HG02973 (cell line): ENCODE results near the gene GDPD3.

ENCODE experiments used
- ATAC-seq: cut with Tn5 transposase; IDR thresholded peaks from one replicate; pipeline ENCODE4 v1.9.1; 2021; ENCODE audit warnings: moderate library complexity; ENCODE audit not compliant: unreplicated experiment

Gene GDPD3

DNA sequence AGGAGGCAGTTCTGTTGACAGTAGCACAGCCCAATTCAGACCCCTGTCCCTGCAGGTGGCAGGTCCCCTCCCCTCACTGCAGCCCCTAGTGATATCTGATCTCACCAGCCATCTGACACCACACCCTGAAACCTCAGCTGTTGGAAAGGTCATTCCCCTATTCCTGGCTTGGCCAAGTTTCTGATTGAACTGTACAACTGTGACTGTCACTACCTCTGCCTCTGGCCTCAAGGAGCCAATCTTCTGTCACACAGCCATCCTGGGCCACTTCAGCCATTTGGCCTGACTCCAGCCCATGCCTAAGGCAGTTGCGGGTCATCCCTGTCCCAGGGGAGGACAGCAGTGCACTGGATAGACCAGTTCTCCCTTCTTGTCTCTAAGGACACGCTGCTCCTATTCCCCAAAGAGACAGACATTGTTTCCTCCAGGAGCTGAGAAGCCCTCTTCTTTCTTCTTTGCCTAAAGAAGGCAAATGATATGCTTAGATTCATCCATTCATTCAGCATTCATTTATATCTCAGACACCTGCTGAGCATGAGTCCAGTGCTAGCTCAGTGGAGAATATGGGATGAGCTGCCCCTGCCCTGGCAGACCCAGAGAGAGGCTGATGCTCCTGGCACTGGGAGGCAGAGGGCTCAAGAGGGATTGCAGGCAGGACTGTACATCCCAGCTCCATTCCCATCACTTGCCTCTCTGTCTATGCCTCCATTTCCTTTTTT is 52.3 kb downstream of the GDPD3 start:
- ATAC-seq, result no peak

DNA sequence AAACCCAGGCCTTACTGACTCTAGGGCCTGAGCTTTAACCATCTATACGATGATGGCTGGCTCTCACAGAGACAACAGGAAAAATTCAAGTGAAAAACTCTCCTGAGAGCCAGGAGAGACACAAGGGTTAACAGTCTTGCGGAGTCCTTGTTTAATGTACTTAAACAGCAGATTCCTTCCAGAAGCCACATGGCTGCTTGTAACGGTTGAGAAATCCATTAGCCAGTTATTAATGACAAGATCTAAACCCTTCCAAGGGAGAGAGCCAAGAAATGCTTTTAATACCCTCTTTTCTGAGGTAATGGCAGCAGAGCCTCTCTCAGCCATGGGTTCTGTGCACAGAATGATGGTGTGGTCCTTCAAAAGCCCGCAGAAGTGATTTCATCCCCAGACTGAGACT is 53.0 kb downstream of the GDPD3 start:
- ATAC-seq, result no peak

DNA sequence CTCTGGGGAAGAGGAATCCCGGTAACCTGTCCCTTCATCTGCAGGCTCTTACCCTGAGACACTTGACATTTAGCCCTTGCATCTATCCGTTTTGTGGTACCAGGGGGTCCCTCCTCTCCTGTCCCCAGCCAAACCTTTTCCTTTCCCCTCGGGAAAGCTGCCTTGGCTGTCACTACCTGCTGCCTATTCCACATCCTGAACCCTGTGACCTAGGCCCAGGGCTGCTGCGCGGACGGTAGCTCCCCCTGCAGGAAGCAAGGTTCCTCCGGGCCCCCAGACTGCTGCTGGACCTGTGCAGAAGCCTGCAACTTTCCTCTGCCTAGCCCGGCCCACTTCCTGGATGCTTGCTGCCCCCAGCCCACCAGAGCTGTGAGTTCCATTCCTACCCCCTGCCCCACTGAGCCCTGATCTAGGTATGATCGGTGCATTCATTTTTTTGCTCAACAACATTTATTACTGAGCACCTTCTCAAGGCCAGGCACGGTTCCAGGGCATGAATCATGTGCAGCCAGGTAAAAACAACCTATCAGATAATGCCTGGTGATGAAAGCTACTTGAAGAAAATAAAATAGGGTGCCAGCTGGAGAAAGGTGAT is 58.3 kb downstream of the GDPD3 start:
- ATAC-seq, result no peak
